ENCODE measurements around the gene CDH11.

The CDH11 gene

DNA sequence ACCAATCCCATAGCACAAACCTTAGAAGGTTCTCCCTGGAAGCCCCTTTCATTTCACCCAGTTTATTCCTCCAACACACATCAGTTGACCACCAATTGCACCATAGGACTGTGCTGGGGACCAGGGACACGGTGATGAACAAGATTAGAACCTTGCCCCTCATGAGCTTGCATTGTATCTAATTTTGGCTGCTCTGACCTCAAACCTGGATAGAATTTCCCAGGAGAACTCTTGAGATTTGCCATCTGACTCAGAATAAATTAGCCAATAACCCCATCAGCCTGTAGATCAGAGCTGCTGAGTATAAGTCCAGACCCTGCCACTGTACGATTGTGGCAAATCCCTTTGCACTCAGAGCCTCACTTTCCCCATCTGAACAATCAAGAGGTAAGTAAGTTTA is 52.1 kb downstream of the CDH11 start:
- DNase-seq (ENCODE audit: low read depth) = no peak

DNA sequence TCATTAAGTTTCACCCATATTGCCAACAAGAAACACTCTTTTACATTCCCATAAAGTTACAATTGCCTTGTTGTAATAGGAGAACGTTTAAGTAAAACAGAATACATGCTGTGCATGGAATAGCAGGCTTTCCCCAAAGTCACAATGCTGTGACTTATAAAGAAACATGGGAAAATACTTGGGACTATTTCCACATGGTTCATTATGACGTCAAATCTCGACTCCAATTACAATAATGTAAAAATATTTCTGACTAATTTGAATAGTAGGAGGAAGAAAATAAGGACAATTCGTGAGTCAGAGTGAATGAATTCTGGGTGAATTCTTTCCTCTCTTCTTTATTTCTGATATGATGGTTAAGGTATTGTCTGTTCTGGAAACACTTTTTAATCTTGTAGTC is 52.8 kb downstream of the CDH11 start:
- no peak for DNase-seq (ENCODE audit: low read depth)

DNA sequence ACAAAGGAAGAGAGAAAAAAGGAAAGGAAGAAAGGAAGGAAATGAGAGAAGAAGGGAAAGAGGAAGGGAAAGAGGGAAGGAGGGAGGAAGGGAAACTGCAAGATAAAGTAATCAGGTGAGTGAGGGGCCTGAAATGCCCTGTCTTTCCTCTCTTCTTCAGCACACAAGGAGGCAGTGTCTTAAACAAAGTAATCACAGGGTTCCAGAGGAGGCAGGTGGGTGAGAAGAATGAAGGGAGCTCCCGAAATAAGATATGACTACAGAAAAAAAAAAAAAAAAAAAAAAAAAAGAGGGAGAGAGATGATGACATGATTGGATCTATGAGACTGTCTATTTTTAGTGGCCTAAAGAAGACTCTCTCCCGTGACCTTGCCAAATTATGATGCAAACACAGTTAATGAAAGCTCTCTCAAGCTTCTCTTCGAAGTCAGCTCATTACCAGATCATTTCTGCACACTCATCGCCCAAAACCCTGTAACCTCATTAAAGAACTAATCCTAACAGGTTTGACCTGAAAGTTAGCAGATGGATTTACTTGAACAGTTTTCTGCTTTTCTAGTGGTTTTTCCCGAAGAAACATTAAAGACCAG is 53.6 kb downstream of the CDH11 start:
- no peak for DNase-seq (ENCODE audit: low read depth)

DNA sequence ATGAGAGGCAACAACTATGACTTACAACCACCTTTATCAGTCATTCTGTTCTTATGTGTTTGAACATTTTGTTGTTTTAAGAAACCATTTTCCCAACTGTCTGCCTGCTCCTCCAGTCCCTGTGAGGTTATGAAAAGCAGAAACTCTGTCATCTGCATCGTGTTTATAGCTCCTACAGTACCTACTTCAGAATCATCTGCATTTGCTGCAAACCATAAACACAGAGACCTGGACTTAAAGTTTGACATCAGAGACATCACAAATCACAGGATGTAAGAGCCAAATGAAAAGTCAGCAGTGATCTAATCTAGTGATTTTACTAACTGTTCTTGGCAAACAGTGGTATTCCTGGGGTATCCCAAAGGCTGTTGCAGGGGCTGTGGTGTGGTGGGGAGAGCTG is 55.2 kb downstream of the CDH11 start:
- DNase-seq (ENCODE audit: low read depth) = no peak

DNA sequence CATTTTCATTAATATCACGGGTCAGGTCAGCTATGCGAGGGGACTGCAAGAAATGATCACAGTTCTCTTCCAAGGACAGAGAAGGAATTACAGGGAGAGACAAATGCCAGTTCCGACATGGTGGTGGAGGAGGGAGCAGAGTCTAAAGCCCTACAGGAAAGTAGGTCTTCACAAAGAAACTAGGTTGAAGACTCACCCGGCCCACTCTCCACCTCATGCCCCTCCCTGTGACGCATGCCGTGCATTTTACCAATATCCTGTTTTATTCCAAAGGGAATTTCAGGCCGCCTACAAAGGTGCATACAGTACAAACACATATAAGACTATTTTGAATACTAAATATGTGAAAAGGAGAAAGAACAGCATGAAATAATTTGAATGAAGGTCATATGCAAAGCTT is 56.8 kb downstream of the CDH11 start:
- no peak for DNase-seq (ENCODE audit: low read depth)

DNA sequence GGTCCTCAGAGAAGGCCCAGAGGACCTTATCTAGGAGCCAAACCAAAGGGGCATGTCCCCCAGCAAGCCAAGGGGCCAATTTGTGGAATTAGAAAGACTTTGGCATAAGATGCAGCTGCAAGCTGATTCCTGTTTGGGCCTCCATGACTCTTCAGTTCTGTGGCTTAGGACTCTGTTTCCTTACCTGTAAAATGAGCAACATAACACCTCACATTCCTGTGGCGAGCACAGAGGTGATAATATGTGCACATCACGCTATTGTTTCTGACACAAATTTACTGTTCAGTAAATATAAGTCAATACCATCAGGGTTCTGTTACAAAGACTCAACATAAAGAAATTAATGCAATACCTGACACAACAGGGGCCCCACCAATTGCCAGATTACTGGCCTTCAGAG is 57.7 kb downstream of the CDH11 start:
- no peak for DNase-seq (ENCODE audit: low read depth)

DNA sequence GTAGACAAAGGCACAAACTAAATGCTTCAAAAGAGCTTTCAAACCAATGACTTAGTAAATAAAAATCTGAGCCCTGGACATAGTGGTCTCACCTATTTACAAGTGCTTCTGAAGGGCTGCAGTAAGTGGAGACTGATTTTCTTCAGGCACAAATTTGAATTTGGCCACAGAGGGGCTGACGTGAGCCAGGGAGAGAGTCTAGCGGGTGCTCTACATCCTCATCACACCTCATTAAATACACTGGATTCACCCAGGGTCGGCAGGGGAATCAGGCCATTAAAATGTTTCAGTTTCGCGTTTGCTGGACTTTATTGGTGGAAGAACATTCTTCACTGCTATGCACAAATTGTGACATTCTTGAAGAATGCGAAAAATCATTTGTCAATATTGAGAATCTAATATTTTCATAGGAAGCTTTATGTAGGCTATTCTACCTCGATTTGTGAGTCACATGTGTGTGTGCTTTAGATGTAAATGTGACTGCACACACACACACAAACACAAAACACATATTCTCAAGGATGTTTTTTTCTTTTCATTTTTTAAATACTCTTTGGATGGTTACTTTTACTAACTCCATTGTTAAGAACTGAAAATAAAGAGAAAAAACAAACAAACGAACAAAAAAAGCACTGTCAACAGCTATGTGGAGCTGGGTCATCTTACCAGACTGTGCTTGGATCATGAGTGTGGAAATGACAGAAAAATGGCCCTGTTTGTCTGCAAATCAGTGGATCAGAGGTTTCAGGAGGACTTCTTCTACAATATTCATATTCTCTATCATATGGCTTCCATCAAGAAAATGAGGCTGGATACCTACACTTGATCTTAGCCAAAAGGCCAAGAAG is 58.9 kb downstream of the CDH11 start:
- DNase-seq (ENCODE audit: low read depth) = no peak

DNA sequence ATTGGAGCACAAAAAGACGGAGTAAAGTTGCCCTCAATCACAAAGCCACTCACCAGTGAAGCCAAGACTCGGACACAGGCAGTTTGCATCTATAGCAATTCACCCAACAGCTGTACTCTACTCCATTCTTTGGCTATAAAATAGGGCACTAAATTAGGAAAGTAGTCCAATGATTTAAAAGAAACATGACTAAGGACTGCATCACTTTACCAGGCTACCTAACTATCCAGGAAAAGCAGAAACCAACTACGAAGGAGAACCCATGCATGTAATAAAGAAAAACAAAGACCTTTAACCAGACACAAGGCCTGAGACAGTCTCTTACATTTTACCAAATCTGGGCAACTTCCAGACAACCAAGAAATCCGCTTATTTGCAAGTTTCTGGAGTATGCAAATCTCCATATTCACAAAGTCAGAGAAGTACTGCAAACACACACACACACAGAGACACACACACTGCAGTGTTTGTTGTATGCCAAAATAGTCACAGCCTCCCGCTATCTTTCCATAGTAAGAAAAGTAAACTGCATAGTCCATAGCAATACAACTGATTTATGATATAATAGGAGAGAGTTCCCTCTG is 59.8 kb downstream of the CDH11 start:
- no peak for DNase-seq (ENCODE audit: low read depth)

- no peak for DNase-seq (ENCODE audit: low read depth)
Observed at GRCh38 chr16:65061263-65061662, 60.6 kb downstream of the CDH11 start.

- DNase-seq (ENCODE audit: low read depth) = no peak
Observed at GRCh38 chr16:65059406-65059980, 62.4 kb downstream of the CDH11 start.

- DNase-seq (ENCODE audit: low read depth) = no peak
Observed at GRCh38 chr16:65057184-65057583, 64.7 kb downstream of the CDH11 start.

DNA sequence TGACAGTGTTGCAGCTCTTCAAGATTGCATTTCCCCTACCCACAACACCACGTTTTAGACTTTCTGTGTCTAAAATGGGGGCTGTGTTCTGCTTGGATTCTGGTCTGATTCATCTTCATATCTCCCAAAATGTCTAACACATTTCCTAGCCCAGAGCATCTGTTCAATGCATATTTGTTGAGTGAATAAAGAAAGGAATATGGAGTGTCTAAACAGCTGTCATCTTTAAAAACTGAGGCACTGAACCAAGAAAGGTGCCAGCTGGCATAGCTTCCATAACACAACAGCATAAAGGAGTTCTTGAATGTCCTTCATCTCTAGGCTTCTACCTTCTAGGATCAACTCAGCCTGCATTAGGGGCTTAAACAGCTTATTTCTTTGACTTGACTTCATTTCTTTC is 67.4 kb downstream of the CDH11 start:
- DNase-seq (ENCODE audit: low read depth) = no peak

DNA sequence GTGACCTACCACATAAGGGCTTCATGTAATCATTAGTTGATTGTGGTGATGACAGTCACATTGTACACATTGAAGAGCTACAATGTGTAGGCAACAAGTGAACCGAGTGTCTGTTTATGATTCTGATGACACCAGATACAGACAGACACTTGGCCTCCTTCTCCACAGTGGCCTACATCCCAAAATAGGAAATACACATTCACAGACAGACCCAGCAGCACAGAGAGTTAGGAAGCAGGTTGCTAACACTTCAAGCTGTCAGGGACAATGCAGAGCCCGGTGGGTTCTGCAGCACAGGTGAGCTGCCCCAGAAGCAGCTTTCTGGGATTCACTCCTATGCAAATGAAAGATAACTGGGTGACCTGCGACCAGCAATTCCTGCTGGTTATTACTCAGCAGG is 72.2 kb downstream of the CDH11 start:
- no peak for DNase-seq (ENCODE audit: low read depth)

- DNase-seq (ENCODE audit: low read depth) = no peak
Observed at GRCh38 chr16:65045961-65046360, 75.9 kb downstream of the CDH11 start.

DNA sequence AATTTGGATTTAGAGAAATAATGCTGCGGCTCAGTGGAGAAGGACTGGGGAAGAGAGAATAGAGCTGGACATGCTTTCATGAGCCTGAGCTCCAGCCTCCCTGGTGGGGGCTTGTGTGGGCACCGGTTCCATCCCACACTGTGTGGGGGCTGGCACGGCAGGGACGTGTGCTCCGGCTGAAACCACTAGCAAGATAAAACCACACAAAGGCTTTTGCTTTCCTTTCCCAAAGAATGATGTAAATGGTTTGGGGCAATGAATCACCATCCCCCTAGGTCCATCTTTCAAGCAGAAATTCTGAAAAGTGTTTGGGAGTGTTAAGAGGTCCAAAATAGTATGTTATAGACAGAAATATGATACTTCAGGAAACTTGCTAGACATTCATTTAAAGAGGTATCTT is 77.0 kb downstream of the CDH11 start:
- no peak for DNase-seq (ENCODE audit: low read depth)

- DNase-seq (ENCODE audit: low read depth) = no peak
Observed at GRCh38 chr16:65044026-65044425, 77.8 kb downstream of the CDH11 start.

- no peak for DNase-seq (ENCODE audit: low read depth)
Observed at GRCh38 chr16:65042438-65043365, 79.2 kb downstream of the CDH11 start.

DNA sequence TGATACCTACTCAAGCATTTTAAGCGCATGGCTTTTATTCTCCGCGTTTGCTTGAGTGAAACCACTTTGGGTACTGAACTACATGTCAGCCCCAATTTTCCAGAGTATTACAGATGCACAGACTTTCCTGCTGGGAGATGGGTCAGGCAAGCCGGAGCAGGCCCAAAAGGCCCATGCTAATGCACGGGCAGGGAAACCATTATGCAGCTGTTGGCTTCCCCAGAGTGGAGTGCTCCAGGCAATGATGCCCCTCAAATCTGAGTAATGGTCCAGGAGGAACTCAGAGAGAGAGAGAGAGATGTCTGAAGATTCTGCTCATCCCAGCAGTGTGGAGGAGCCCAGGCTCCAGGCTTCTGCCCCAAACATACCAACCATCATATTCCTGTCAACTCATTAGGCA is 80.2 kb downstream of the CDH11 start:
- no peak for DNase-seq (ENCODE audit: low read depth)

GRCh38 chr16:65038100-65038499 is 83.8 kb downstream of the CDH11 start:
- DNase-seq (ENCODE audit: low read depth) = no peak

GRCh38 chr16:65037556-65037955 is 84.3 kb downstream of the CDH11 start:
- no peak for DNase-seq (ENCODE audit: low read depth)

- DNase-seq (ENCODE audit: low read depth) = no peak
Observed at GRCh38 chr16:65034915-65035314, 86.9 kb downstream of the CDH11 start.

GRCh38 chr16:65032387-65032786 is 89.5 kb downstream of the CDH11 start:
- no peak for DNase-seq (ENCODE audit: low read depth)

Data from T follicular helper cell (primary cell).